ENCODE data around the gene CIP2A. TPM values are rescaled to one million over a fixed set of nuclear protein-coding genes. Genes with fewer than 3 reads are reported as not detected.

Gene CIP2A
- total RNA-seq, 1 donor from 2014 or later, result 8.6 TPM

DNA sequence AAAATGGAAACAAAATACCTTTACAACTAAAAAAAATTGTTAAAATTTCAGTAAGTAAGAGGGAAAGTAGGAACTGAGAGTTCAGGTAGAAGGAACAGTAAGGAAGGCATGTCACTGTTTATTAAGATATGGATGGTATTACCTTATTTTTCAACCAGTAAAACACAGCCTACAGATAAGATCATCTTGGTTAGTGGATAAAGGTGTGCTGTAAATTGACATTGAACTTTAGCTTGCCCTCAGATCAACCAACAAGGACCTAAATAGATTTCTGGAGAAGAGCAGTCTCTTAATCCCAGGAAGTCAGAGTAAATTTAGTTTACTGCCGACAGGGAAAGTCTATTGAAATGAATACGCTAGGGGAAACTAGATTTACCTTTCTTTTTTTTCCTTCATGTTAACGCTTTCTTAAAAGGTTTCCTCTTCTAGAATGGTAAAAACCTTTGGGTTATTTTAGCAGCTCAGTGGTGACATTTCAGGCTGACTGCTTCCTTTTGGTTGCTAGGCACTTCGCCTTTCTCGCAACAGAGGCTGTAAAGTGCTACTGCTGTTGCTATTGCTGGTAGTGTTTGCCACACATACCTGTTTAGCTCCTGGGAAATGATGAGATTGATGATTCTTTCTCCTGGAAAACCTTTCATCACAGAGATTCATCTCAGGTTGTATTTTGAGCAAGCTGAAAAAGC is 13.2 kb upstream of the CIP2A start:
- Mint-ChIP-seq H3K9me3 (ENCODE audit: unreplicated experiment) (no peaks in the 10 kb centered on the region), H3K4me1 (ENCODE audit: low read depth, unreplicated experiment) (peaks cover 17% of the 10 kb centered on the region), H3K4me3 (ENCODE audit: unreplicated experiment) (no peak overlapping the region), H3K27ac (ENCODE audit: unreplicated experiment) (peak overlapping the region; percentile 20), H3K27me3 (ENCODE audit: low read depth, unreplicated experiment) (no peaks in the 10 kb centered on the region), H3K36me3 (ENCODE audit: low read depth, unreplicated experiment) (no peaks in the 10 kb centered on the region)
- no peak overlapping the region for H3K9ac ChIP-seq (ENCODE audit: low read length)
- FAIRE-seq, result no peak
- no peak overlapping the region for H3K4me3 ChIP-seq (ENCODE audit: insufficient read depth, low read depth, low read length)
- no peaks in the 10 kb centered on the region for H3K9me3 ChIP-seq (ENCODE audit: insufficient read depth, low read depth, low read length)
- H3K27me3 ChIP-seq (ENCODE audit: insufficient read depth, low read length), result no peaks in the 10 kb centered on the region
- no peak for DNase-seq (ENCODE audit: low read depth)
- no peak overlapping the region for H3K27ac ChIP-seq (ENCODE audit: low read depth, low read length)
- H2AFZ ChIP-seq (ENCODE audit: low read depth, low read length), result no peak overlapping the region
- H3K4me1 ChIP-seq (ENCODE audit: insufficient read depth, low read length), result no peaks in the 10 kb centered on the region
- H3K4me2 ChIP-seq (ENCODE audit: low read length), result no peak overlapping the region
- no peaks in the 10 kb centered on the region for H3K36me3 ChIP-seq (ENCODE audit: insufficient read depth, low read length)
- H4K20me1 ChIP-seq (ENCODE audit: insufficient read depth, low read length), result no peaks in the 10 kb centered on the region
- TF ChIP-seq, protein P1, sequence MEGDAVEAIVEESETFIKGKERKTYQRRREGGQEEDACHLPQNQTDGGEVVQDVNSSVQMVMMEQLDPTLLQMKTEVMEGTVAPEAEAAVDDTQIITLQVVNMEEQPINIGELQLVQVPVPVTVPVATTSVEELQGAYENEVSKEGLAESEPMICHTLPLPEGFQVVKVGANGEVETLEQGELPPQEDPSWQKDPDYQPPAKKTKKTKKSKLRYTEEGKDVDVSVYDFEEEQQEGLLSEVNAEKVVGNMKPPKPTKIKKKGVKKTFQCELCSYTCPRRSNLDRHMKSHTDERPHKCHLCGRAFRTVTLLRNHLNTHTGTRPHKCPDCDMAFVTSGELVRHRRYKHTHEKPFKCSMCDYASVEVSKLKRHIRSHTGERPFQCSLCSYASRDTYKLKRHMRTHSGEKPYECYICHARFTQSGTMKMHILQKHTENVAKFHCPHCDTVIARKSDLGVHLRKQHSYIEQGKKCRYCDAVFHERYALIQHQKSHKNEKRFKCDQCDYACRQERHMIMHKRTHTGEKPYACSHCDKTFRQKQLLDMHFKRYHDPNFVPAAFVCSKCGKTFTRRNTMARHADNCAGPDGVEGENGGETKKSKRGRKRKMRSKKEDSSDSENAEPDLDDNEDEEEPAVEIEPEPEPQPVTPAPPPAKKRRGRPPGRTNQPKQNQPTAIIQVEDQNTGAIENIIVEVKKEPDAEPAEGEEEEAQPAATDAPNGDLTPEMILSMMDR (IDR thresholded peaks at IDR 0.05; ENCODE audit: insufficient read depth, low read depth, low read length), result no peak
- TF ChIP-seq EZH2 (IDR thresholded peaks at IDR 0.05; ENCODE audit: insufficient read depth, low read length), result no peak
- no peaks in the 10 kb centered on the region for H3K79me2 ChIP-seq (ENCODE audit: insufficient read depth, low read length)

DNA sequence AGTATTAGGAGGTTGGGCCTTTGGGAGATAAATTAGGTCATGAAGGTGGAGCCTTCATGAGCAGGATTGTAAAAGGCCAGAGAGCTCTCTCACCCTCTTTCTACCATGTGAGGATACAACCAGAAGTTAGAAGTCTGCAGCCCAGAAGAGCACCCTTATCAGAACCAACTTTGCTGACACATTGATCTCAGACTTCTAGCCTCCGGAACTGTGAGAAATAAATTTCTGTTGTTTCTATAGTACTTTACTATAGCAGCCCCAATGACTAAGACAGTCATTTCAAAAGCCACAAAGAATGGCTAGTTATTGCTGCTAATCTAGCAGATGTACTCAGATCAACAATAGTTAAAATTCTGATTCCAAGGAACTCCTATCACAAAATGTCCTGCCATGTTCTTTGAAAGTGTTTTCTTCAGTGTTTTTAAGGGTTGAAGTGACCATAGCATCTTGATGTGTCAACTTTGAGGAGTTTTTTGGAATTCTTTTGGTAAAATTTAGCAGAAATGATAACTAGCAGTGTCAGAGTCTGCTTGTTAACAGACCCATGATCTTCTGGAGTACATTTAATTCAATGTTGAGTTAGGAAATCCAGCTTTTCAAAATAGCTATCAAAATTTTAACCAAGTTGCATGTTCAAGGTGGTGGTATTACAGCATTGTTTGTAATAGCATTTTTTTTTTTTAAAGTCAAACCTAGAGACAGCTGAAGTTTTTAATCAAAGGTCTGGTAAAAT is 10.6 kb upstream of the CIP2A start:
- H3K27me3 Mint-ChIP-seq (ENCODE audit: low read depth, unreplicated experiment), result no peaks in the 10 kb centered on the region
- H3K9ac ChIP-seq (ENCODE audit: low read length), result no peak overlapping the region
- FAIRE-seq (no peak), DNase-seq (ENCODE audit: low read depth) (no peak)
- H3K9me3 Mint-ChIP-seq (ENCODE audit: unreplicated experiment), result no peaks in the 10 kb centered on the region
- no peaks in the 10 kb centered on the region for H3K36me3 Mint-ChIP-seq (ENCODE audit: low read depth, unreplicated experiment)
- no peak overlapping the region for H2AFZ ChIP-seq (ENCODE audit: low read depth, low read length)
- no peak overlapping the region for H3K27ac Mint-ChIP-seq (ENCODE audit: unreplicated experiment)
- H3K4me2 ChIP-seq (ENCODE audit: low read length), result no peak overlapping the region
- no peak overlapping the region for H3K27ac ChIP-seq (ENCODE audit: low read depth, low read length)
- no peaks in the 10 kb centered on the region for H3K36me3 ChIP-seq (ENCODE audit: insufficient read depth, low read length)
- no peaks in the 10 kb centered on the region for H4K20me1 ChIP-seq (ENCODE audit: insufficient read depth, low read length)
- no peaks in the 10 kb centered on the region for H3K27me3 ChIP-seq (ENCODE audit: insufficient read depth, low read length)
- no peak overlapping the region for H3K4me3 ChIP-seq (ENCODE audit: insufficient read depth, low read depth, low read length)
- H3K79me2 ChIP-seq (ENCODE audit: insufficient read depth, low read length), result no peaks in the 10 kb centered on the region
- H3K4me1 ChIP-seq (ENCODE audit: insufficient read depth, low read length), result no peaks in the 10 kb centered on the region
- H3K9me3 ChIP-seq (ENCODE audit: insufficient read depth, low read depth, low read length), result no peaks in the 10 kb centered on the region
- no peak overlapping the region for H3K4me3 Mint-ChIP-seq (ENCODE audit: unreplicated experiment)
- TF ChIP-seq EZH2 (IDR thresholded peaks at IDR 0.05; ENCODE audit: insufficient read depth, low read length), result no peak
- TF ChIP-seq, protein P1 (IDR thresholded peaks at IDR 0.05; ENCODE audit: insufficient read depth, low read depth, low read length), result no peak
- peaks cover 17% of the 10 kb centered on the region for H3K4me1 Mint-ChIP-seq (ENCODE audit: low read depth, unreplicated experiment)

DNA sequence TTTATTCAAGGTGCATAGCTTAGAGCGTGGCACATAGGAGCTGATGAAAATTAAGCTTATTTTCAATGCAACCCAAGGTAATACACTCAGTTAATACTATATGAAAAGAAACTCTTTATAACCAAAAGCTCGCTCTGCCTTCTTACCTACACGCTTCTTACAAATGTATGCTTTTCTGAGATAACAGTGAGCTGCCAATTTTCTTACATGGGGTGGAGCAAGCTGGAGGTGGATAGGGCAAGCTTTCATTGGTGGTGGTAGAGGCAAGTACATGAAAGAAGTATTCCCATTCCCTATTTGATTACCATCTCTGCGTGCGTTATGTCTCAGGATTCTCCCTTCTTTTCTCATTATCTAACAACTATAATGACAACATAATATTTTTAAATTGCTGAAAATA is 9.1 kb upstream of the CIP2A start:
- Mint-ChIP-seq H3K4me1 (ENCODE audit: low read depth, unreplicated experiment) (peaks cover 10% of the 10 kb centered on the region), H3K4me3 (ENCODE audit: unreplicated experiment) (no peak overlapping the region), H3K36me3 (ENCODE audit: low read depth, unreplicated experiment) (no peaks in the 10 kb centered on the region), H3K27me3 (ENCODE audit: low read depth, unreplicated experiment) (no peaks in the 10 kb centered on the region), H3K27ac (ENCODE audit: unreplicated experiment) (no peak overlapping the region), H3K9me3 (ENCODE audit: unreplicated experiment) (no peaks in the 10 kb centered on the region)
- no peak for TF ChIP-seq EZH2 (IDR thresholded peaks at IDR 0.05; ENCODE audit: insufficient read depth, low read length)
- TF ChIP-seq, protein P1 (IDR thresholded peaks at IDR 0.05; ENCODE audit: insufficient read depth, low read depth, low read length), result no peak
- FAIRE-seq, result no peak
- Histone ChIP-seq H3K27ac (ENCODE audit: low read depth, low read length) (no peak overlapping the region), H3K9me3 (ENCODE audit: insufficient read depth, low read depth, low read length) (no peaks in the 10 kb centered on the region), H3K4me2 (ENCODE audit: low read length) (no peak overlapping the region), H3K79me2 (ENCODE audit: insufficient read depth, low read length) (no peaks in the 10 kb centered on the region), H3K36me3 (ENCODE audit: insufficient read depth, low read length) (no peaks in the 10 kb centered on the region), H3K4me3 (ENCODE audit: insufficient read depth, low read depth, low read length) (no peak overlapping the region), H3K4me1 (ENCODE audit: insufficient read depth, low read length) (no peaks in the 10 kb centered on the region), H2AFZ (ENCODE audit: low read depth, low read length) (no peak overlapping the region), H3K9ac (ENCODE audit: low read length) (no peak overlapping the region), H4K20me1 (ENCODE audit: insufficient read depth, low read length) (no peaks in the 10 kb centered on the region), H3K27me3 (ENCODE audit: insufficient read depth, low read length) (no peaks in the 10 kb centered on the region)
- DNase-seq (ENCODE audit: low read depth), result no peak

Data from astrocyte (in vitro differentiated cells and primary cell).